Hepatocyte (in vitro differentiated cells): ENCODE measurements around the gene HMGCS1. TPM values are rescaled to one million over a fixed set of nuclear protein-coding genes. Genes with fewer than 3 reads are reported as not detected.

Experiments
- DNase-seq: peaks from one replicate; pipeline ENCODE4 v3.0.0-alpha.2; 2016; ENCODE audit warnings: low spot score
- H2AFZ ChIP-seq: fragments of 200-600 bp; sonication (generic); 2 replicates; pipeline ENCODE4 v1.6.0; 2016; ENCODE audit warnings: antibody characterized with exemption, mild to moderate bottlenecking
- H3K27ac ChIP-seq: fragments of 200-600 bp; sonication (generic); 2 replicates; pipeline ENCODE4 v1.5.1; 2016; ENCODE audit warnings: mild to moderate bottlenecking
- H3K27me3 ChIP-seq: fragments of 200-600 bp; sonication (generic); 2 replicates; pipeline ENCODE4 v1.6.1; 2016
- H3K36me3 ChIP-seq: fragments of 200-600 bp; sonication (generic); replicated peaks from 2 replicates; pipeline ENCODE4 v1.5.1; 2016; ENCODE audit warnings: low read depth; ENCODE audit not compliant: insufficient read depth
- H3K4me1 ChIP-seq: fragments of 200-600 bp; sonication (generic); 2 replicates; pipeline ENCODE4 v1.5.1; 2016; ENCODE audit warnings: mild to moderate bottlenecking, moderate library complexity; ENCODE audit not compliant: insufficient read depth
- H3K4me2 ChIP-seq: fragments of 200-600 bp; sonication (generic); 2 replicates; pipeline ENCODE4 v1.6.0; 2016
- H3K4me3 ChIP-seq: fragments of 200-600 bp; sonication (generic); 2 replicates; pipeline ENCODE4 v1.5.1; 2016; ENCODE audit warnings: mild to moderate bottlenecking
- H3K79me2 ChIP-seq: fragments of 200-600 bp; sonication (generic); 2 replicates; pipeline ENCODE4 v1.6.0; 2017; ENCODE audit warnings: mild to moderate bottlenecking
- H3K9me2 ChIP-seq: fragments of 200-600 bp; sonication (generic); replicated peaks from 2 replicates; pipeline ENCODE4 v1.6.0; 2017; ENCODE audit warnings: mild to moderate bottlenecking; ENCODE audit not compliant: insufficient read depth
- H3K9me3 ChIP-seq: fragments of 200-600 bp; sonication (generic); 2 replicates; pipeline ENCODE4 v1.5.1; 2016; ENCODE audit warnings: low read depth, mild to moderate bottlenecking
- H4K20me1 ChIP-seq: fragments of 200-600 bp; sonication (generic); 2 replicates; pipeline ENCODE4 v1.6.0; 2016; ENCODE audit warnings: mild to moderate bottlenecking; ENCODE audit not compliant: insufficient read depth, poor library complexity, severe bottlenecking
- CTCF ChIP-seq: fragments of 200-600 bp; sonication (generic); IDR thresholded peaks from 2 replicates; pipeline ENCODE4 v1.5.1; 2016; ENCODE audit warnings: antibody characterized with exemption, mild to moderate bottlenecking; ENCODE audit not compliant: poor library complexity
- EZH2 ChIP-seq: fragments of 200-600 bp; sonication (generic); IDR thresholded peaks from 2 replicates; pipeline ENCODE4 v1.6.1; 2016; ENCODE audit warnings: antibody characterized with exemption, mild to moderate bottlenecking, borderline replicate concordance
- EZH2phosphoT487 ChIP-seq: fragments of 200-600 bp; sonication (generic); IDR thresholded peaks from one replicate; pipeline ENCODE4 v1.6.1; 2018; ENCODE audit warnings: antibody characterized with exemption, mild to moderate bottlenecking, low read depth, moderate library complexity; ENCODE audit not compliant: unreplicated experiment, severe bottlenecking
- WGBS: methylation state at CpG from one replicate; pipeline ENCODE4 v1.1.6; 2016; ENCODE audit warnings: low lambda C conversion rate; ENCODE audit errors: missing lambda C conversion rate; 5-methylcytosine and 5-hydroxymethylcytosine counted together
- polyA plus RNA-seq: library from polyadenylated mRNA; unstranded; fragments of >200 nt; fragmentation: Nextera tagmentation; extraction: Ambion mirVana; gene quantifications from 2 replicates; pipeline ENCODE4 v1.2.1, GENCODE V29; 2016
- total RNA-seq: library from RNA; depleted of rRNA; stranded (reverse); fragments of >200 nt; gene quantifications from 2 replicates; pipeline ENCODE4 v1.2.3, GENCODE V29; 2014

Gene HMGCS1
- total and polyA plus RNA-seq, 2 experiments from 2014 or later, result 114 to 333 TPM

GRCh38 chr5:43255704-43256103 lies 57.5 kb downstream of the HMGCS1 start:
- TF ChIP-seq CTCF (no peak), EZH2phosphoT487 (no peak), EZH2 (no peak)
- H3K9me3 ChIP-seq, result no peaks in the 10 kb centered on the region
- 62% methylated on average over 2 of the region's 2 CpGs for WGBS
- no peak overlapping the region for H2AFZ ChIP-seq
- no peak overlapping the region for H3K27ac ChIP-seq
- peaks cover 3% of the 10 kb centered on the region for H3K27me3 ChIP-seq
- H3K79me2 ChIP-seq, result no peaks in the 10 kb centered on the region
- DNase-seq, result no peak
- H4K20me1 ChIP-seq, result no peaks in the 10 kb centered on the region
- no peak overlapping the region for H3K4me2 ChIP-seq
- H3K4me3 ChIP-seq, result no peak overlapping the region
- H3K9me2 ChIP-seq, result no peaks in the 10 kb centered on the region
- no peaks in the 10 kb centered on the region for H3K36me3 ChIP-seq
- H3K4me1 ChIP-seq, result no peaks in the 10 kb centered on the region

- Histone ChIP-seq H3K4me2 (no peak overlapping the region), H3K9me2 (no peaks in the 10 kb centered on the region), H4K20me1 (no peaks in the 10 kb centered on the region), H3K36me3 (no peaks in the 10 kb centered on the region), H3K9me3 (no peaks in the 10 kb centered on the region), H3K4me1 (no peaks in the 10 kb centered on the region), H3K79me2 (no peaks in the 10 kb centered on the region), H2AFZ (no peak overlapping the region), H3K27me3 (peaks cover 3% of the 10 kb centered on the region), H3K4me3 (no peak overlapping the region), H3K27ac (no peak overlapping the region)
- no peak for TF ChIP-seq EZH2
- TF ChIP-seq CTCF, result no peak
- no peak for TF ChIP-seq EZH2phosphoT487
- WGBS, result 83% methylated on average over 5 of the region's 5 CpGs
- no peak for DNase-seq
Observed at GRCh38 chr5:43251754-43252153, 61.5 kb downstream of the HMGCS1 start.

- Histone ChIP-seq H3K9me3 (no peaks in the 10 kb centered on the region), H3K27ac (no peak overlapping the region), H4K20me1 (no peaks in the 10 kb centered on the region), H3K4me3 (no peak overlapping the region), H3K4me1 (no peaks in the 10 kb centered on the region), H3K36me3 (no peaks in the 10 kb centered on the region), H3K27me3 (peaks cover 5% of the 10 kb centered on the region), H3K79me2 (no peaks in the 10 kb centered on the region), H2AFZ (no peak overlapping the region), H3K9me2 (no peaks in the 10 kb centered on the region), H3K4me2 (no peak overlapping the region)
- 96% methylated on average over 19 of the region's 19 CpGs for WGBS
- no peak for TF ChIP-seq EZH2phosphoT487
- no peak for TF ChIP-seq EZH2
- no peak for TF ChIP-seq CTCF
- DNase-seq, result no peak
Observed at GRCh38 chr5:43245724-43246385, 67.4 kb downstream of the HMGCS1 start.
